NCI-H2196 treated with DMSO at 0.1 percent for 48 hours (cell line): Measurements from ENCODE around the gene SOAT1.

Experiments used
- DNase-seq: peaks from one replicate; lab custom pipeline; 2025; ENCODE audit not compliant: unreplicated experiment; lab: John Stamatoyannopoulos, UW

Gene SOAT1

GRCh38 chr1:179303200-179303785 lies 9.7 kb downstream of the SOAT1 start:
- no peak for DNase-seq

DNA sequence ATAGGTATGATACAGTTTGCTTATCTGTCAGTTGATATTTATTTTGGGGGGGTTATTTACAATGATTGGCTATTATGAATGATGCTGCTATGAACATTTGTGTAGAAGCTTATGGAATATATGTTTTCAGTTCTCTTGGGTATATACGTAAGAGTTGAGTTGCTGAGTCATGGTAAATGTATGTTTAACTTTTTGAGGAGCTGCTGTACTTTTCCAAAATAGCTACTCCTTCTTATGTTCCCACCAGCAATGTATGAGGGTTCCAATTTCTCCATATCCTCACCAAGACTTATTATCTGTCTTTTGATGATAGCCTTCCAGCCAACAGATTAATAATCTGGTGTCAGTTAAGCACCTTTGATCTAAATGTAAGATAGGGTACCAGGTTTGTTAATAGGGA lies 11.9 kb downstream of the SOAT1 start:
- no peak for DNase-seq

DNA sequence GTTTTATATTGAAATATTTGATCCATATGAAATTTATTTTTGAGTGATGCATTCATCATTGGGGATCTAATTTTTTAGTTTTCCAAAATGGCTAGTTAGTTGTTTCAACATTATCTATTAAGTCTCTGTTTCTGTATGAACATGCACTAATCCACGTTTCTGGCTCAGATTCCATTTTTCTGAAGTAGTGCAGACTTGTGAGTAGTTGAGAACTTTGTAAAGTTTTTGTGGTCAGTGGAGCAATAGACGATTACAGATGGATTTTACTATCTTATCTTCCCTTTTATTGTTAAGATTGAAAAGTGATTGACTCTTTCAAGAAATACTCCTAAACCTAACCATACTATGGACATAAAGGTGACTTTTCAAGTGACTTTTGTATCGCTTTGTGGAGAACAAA lies 16.7 kb downstream of the SOAT1 start:
- DNase-seq: no peak

GRCh38 chr1:179310721-179311120 lies 17.1 kb downstream of the SOAT1 start:
- no peak for DNase-seq

DNA sequence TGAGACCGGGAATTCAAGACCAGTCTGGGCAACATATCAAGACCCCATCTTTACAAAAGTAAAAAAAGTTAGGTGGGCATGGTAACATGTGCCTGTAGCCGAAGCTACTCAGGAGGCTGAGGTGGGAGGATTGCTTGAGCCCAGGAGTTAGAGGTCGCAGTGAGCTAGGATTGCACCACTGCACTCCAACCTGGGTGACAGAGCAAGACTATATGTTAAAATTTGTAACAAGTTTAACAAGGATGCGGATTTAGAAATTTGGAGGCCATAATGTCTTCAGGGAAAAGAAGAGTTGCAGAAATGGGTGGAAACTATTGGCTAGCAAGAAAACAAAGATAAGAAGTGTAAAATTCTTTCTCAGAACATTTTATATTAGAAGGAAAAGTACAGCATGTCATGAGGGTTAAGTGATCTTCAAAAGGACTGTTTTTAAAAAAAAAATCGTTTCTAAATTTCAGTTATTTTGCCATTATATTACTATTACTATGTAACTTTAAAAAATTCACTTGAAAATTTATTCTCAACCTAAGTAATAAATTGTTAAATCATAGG lies 17.6 kb downstream of the SOAT1 start:
- no peak for DNase-seq

- no peak for DNase-seq
These were observed 19.4 kb downstream of the SOAT1 start for GRCh38 chr1:179313004-179313403.

DNA sequence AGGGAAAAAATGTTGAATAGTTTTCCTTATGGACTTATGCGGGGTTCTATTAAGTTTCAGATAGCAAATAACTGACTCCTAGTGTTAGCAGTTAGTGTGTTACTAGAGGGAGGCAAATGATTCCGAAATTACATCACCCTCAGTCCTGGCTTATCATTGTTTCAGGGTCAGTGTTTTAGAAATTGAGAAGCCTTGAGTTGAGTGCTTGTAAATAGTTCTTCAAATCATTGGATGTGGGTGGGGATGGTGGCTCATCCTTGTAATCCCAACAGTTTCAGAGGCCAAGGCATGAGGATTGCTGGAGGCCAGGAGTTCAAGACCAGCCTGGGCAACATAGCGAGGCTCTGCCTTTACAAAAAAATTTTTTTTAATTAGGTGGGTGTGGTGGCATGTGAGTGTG lies 21.3 kb downstream of the SOAT1 start:
- DNase-seq: no peak

GRCh38 chr1:179318491-179318890 lies 24.9 kb downstream of the SOAT1 start:
- DNase-seq: no peak

DNA sequence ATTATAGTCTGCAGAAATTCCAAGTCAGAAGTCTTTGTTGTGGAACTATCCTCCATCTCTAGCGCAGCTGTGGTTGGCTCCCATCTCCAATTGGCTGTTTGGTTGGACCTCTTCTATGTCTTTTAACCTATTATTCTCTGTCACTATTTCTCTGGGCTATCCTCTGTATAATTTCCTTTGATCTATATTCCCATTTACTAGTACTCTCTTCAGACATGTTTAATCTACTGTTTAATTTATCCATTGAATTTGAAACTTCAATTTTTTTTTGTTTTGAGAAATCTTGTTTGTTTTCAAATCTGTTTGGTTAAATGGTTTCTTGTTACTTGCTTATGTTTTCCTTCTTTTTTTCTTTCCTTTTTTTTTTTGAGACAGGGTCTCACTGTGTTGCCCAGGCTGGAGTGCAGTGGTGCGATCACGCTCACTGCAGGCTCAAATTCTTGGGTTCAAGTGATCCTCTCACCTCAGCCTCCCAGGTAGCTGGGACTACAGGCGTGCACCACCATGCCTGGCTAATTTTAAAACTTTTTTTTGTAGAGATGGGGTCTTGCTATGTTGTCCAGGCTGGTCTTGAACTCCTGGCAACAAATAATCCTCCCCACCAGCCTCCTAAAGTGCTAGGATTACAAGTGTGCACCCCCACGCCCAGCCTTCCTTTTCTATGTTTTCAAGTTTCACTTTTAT lies 28.1 kb downstream of the SOAT1 start:
- no peak for DNase-seq

DNA sequence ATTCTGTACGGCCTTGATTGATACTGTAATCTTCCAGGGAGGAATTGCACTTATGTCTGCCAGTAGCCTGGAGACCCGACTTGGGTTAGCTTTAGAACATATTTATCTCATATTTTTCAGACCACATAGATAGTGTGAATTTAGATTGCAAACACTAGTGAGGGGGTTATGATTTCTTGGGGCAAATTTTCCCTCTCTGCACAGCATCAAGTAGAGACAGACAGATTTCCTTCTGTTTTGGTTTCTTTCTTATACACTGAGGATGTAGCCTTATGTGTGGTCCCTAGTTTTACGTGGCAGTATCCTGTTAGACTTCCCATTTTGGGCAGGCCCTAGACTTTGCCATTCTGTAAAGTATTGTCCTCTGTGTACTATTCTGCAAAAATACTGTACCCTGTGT lies 29.0 kb downstream of the SOAT1 start:
- no peak for DNase-seq

GRCh38 chr1:179323436-179323835 lies 29.8 kb downstream of the SOAT1 start:
- DNase-seq: no peak

DNA sequence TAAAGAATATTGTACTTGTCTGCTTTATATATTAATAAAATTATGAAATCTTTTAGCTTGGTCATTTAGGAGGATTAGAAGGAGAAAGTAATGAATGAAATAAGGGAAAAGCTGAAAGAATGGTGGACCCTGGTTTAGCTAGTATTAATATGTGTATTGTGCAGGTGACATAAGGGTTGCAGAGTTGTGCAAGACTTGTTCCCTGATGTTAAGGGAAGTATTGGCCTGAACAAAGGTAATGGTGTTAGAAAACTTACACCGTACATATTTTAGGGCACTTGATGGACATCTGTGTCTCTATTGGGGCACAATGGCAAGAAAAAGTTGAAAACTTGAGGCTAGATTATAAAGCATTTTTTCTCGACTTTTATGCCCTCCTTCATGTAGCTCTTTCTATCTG lies 32.2 kb downstream of the SOAT1 start:
- DNase-seq: no peak

DNA sequence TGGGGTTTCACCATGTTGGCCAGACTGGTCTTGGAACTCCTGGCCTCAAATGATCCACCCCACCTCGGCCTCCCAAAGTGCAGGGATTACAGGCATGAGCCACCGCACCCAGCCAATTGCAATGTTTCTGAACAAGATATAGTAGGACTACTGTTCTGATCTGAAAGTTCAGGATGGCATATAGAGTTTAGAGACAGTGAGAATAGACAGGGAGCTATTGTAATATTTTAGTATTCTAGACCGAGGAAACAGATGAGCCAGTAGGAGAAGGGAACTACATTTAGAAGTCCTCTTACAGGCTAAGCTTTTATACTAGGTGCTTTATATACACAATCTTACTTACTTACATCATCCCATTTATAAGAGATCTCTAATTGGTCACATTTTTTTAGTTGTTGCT lies 33.1 kb downstream of the SOAT1 start:
- DNase-seq: no peak

GRCh38 chr1:179327196-179327595 lies 33.6 kb downstream of the SOAT1 start:
- no peak for DNase-seq

- no peak for DNase-seq
These were observed 34.1 kb downstream of the SOAT1 start for GRCh38 chr1:179327679-179328078.

DNA sequence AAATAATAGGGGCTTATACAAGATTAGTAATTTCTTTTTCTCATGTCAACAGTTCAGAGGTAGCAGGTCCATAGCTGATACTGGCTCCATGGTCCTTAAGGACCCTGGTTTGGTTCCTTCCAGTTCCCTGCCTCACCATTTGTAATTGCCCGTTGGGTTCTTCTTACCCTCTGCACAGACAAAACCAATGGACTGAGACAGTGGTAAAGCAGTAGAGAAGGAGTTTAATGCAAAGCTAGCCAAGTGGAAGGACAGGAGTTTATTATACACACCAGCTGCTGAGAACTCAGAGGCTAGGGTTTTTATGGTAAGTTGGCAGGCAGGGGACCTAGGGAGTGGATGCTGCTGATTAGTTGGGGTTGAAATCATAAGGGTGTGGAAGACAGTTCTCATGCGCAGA lies 36.3 kb downstream of the SOAT1 start:
- DNase-seq: no peak

DNA sequence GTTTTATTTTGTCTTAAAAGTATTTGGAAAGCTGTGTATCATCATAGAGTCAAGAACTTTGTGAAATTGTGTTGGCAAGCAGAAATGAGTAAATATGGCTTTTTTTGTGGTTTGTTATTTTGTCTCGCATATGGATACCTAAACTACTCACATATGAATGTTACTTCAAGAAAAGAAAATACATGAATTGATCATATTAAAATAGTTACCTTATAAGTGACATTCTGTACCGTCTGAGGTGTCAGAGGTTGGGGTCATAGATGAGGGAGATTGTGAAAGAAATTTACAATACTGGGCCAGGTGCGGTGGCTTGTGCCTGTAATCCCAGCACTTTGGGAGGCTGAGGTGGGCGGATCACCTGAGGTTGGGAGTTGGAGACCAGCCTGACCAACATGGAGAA lies 40.8 kb downstream of the SOAT1 start:
- no peak for DNase-seq

DNA sequence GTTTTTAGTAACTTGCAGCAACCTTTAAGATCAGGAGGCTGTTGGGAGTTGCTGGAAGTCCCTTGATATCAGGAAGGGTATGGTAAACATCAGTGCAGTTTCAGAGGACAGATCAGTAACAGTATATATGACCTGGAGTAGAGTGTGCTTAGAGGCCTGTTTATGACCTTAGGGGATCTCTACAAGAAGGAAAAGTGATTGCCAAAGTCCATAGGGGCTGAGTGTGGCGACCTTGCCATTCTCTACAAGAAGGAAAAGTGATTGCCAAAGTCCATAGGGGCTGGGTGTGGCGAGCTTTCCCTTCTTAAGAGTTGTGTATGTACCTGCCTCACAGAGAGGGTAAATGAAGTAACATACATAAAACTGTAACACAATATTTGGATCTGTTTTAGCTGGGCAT lies 43.7 kb downstream of the SOAT1 start:
- no peak for DNase-seq

DNA sequence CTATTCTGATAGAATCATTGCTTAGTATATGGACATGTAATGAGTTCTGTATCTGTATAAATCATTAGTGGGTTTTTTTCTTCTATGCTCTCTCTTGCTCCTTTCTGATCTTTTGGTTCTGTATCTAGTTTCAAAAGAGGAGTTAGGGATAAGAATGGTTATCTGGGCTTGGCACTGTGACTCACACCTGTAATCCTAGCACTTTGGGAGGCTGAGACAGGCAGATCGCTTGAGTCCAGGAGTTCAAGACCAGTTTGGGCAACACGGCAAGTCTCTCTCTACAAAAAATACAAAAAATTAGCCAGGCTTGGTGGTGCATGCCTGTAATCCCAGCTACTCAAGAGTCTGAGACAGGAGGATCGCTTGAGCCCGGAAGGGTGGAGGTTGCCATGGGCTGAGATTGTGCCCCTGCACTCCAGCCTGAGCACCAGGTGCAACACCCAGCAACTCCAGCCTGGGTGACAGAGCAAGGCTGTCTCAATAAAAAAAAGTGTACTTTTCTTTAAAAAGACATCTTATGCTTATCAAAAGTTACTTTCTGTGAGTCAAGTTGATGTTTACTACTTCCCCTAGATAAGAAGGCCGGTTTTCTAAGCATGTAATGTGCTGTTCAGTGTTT lies 44.5 kb downstream of the SOAT1 start:
- no peak for DNase-seq

DNA sequence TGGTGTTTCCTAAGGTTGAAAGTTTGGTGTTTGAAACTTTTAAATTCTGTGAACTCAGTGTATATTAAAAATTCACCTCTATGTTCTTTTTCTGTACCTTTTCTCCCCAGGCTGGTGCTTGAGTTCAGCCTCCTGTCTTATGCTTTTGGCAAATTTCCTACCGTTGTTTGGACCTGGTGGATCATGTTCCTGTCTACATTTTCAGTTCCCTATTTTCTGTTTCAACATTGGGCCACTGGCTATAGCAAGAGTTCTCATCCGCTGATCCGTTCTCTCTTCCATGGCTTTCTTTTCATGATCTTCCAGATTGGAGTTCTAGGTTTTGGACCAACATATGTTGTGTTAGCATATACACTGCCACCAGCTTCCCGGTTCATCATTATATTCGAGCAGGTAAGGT lies 47.3 kb downstream of the SOAT1 start:
- DNase-seq: no peak

- no peak for DNase-seq
These were observed 48.4 kb downstream of the SOAT1 start for GRCh38 chr1:179341943-179342547.
